ENCODE measurements around the gene R3HDM2.
"Not testable (repeated sequence)": the region's sequence is repeated elsewhere in the genome, so short reads cannot be mapped to it uniquely, and the experiment has no call there.

The R3HDM2 gene

GRCh38 chr12:57319678-57320469 is 111.0 kb downstream of the R3HDM2 start:
- no peak for DNase-seq

GRCh38 chr12:57315681-57316080 is 115.2 kb downstream of the R3HDM2 start:
- no peak for DNase-seq

GRCh38 chr12:57312287-57312686 is 118.6 kb downstream of the R3HDM2 start:
- DNase-seq, result not testable (repeated sequence)

GRCh38 chr12:57309420-57309819 is 121.4 kb downstream of the R3HDM2 start:
- DNase-seq, result no peak

- DNase-seq, result no peak
Measured at GRCh38 chr12:57300961-57301584, 129.8 kb downstream of the R3HDM2 start.

GRCh38 chr12:57299514-57300016 is 131.3 kb downstream of the R3HDM2 start:
- DNase-seq, result no peak

- no peak for DNase-seq
Measured at GRCh38 chr12:57296291-57296690, 134.6 kb downstream of the R3HDM2 start.

- DNase-seq, result not testable (repeated sequence)
Measured at GRCh38 chr12:57282073-57282472, 148.8 kb downstream of the R3HDM2 start.

- DNase-seq, result peak; percentile 95
Measured at GRCh38 chr12:57280211-57281062, 150.4 kb downstream of the R3HDM2 start.

GRCh38 chr12:57278465-57279381 is 152.1 kb downstream of the R3HDM2 start:
- DNase-seq, result no peak

GRCh38 chr12:57276935-57277563 is 153.8 kb downstream of the R3HDM2 start:
- peak; percentile 31 for DNase-seq

GRCh38 chr12:57276233-57276632 is 154.6 kb downstream of the R3HDM2 start:
- not testable (repeated sequence) for DNase-seq

GRCh38 chr12:57273516-57273915 is 157.3 kb downstream of the R3HDM2 start:
- DNase-seq, result no peak

GRCh38 chr12:57272337-57273151 is 158.3 kb downstream of the R3HDM2 start:
- no peak for DNase-seq

- no peak for DNase-seq
Measured at GRCh38 chr12:57270966-57271470, 159.8 kb downstream of the R3HDM2 start.

GRCh38 chr12:57268264-57268663 is 162.6 kb downstream of the R3HDM2 start:
- peak; percentile 58 for DNase-seq

GRCh38 chr12:57266681-57267080 is 164.2 kb downstream of the R3HDM2 start:
- no peak for DNase-seq

- no peak for DNase-seq
Measured at GRCh38 chr12:57263096-57263495, 167.7 kb downstream of the R3HDM2 start.

- DNase-seq, result no peak
Measured at GRCh38 chr12:57262126-57262822, 168.6 kb downstream of the R3HDM2 start.

GRCh38 chr12:57261428-57261865 is 169.4 kb downstream of the R3HDM2 start:
- DNase-seq, result no peak

Data from inflammatory macrophage treated with lipopolysaccharide for 4 hours (primary cell).